Activated naive CD8-positive, alpha-beta T cell treated with anti-CD3 and anti-CD28 coated beads, Interleukin-2, amount 50 U/mL, for 16 hours (primary cell): ENCODE measurements around the gene C3orf38.
A peak's percentile ranks its signal among the peaks of the same experiment; 100 is the strongest.
"Not testable (repeated sequence)": the region's sequence is repeated elsewhere in the genome, so short reads cannot be mapped to it uniquely, and the experiment has no call there.

Source experiments
- DNase-seq: peaks from one replicate; pipeline ENCODE4 v3.0.0-alpha.2; 2020; ENCODE audit warnings: low read depth, low spot score

Gene C3orf38

GRCh38 chr3:88152841-88153240, 3.1 kb downstream of the C3orf38 start:
- DNase-seq = no peak

GRCh38 chr3:88166419-88166971, 16.7 kb downstream of the C3orf38 start:
- no peak for DNase-seq

- DNase-seq = no peak
Observed at GRCh38 chr3:88167173-88167572, 17.4 kb downstream of the C3orf38 start.

DNA sequence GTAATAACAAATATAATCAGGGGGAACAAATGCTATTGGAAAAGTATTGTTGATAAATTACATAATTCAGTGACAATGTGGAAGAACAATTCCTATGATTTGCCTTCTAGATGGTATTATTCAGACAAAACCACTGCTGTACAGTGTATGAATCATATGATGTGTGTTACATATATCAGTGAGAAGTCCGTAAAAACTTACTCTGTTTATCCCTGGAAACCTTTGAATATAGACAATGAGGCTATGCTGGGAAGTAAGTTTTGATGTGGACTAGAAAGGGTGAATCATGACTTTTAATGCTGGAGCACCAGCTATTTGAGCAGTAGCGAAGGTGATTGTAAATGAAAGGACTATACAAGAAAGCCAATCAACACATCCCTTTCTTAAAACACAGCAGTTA, 17.9 kb downstream of the C3orf38 start:
- DNase-seq = no peak

DNA sequence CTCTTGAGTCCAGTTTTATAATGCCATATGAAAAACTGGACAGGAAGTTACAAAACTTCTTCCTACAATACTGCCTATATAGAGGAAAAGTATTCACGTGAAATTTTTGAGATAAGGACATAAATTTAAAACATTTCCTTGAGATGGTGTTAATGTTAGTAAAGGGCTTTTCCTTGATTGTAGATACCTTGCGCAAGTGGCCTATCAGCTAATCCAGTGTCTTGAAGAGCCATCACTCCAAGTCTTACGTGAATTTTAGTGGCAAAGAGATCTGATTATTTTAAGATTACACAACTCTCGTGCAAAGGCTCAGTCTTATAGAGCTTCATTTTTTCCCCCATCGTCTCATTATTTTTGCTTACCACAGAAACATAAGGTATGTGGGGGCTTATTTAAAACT, 18.4 kb downstream of the C3orf38 start:
- no peak for DNase-seq

GRCh38 chr3:88180398-88180999, 30.7 kb downstream of the C3orf38 start:
- no peak for DNase-seq

GRCh38 chr3:88182165-88182918, 32.6 kb downstream of the C3orf38 start:
- DNase-seq = not testable (repeated sequence)

- DNase-seq = no peak
Observed at GRCh38 chr3:88188436-88188835, 38.7 kb downstream of the C3orf38 start.

GRCh38 chr3:88189361-88189810, 39.6 kb downstream of the C3orf38 start:
- DNase-seq = no peak

- DNase-seq = no peak
Observed at GRCh38 chr3:88191872-88192409, 42.2 kb downstream of the C3orf38 start.

DNA sequence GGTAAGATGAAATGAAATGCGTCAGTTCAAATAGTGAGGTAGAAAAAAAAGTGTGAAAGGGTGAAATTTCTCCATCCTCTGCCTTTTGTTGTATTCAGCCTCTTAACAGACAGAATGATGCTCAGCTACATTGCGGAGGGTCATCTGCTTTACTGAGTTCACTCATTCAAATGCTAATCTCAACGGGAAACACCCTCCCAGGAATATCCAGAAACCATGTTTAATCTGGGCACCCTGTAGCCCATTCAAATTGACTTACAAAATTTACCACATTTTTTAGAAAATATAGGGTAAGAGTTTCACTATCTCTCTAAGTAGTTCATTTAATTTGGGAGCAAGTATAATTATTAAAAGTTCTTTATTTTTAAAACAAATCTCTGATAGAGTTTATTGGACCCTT, 42.9 kb downstream of the C3orf38 start:
- DNase-seq = no peak

DNA sequence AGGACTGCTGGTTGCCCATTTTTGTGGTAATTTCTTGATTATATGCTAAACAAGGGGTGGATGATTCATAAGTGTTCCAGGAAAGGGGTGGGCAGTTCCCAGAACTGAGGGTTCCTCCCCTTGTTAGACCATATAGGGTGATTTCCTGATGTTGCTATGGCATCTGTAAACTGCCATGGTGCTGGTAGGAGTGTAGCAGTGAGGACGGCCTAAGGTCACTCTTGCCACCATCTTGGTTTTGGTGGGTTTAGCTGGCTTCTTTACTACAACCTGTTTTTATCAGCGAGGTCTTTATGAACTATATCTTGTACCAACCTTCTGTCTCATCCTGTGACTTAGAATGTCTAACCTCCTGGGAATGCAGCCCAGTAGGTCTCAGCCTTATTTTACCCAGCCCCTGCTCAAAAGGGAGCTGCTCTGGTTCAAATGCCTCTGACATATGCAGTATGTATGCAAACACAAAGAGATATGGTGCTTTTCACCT, 46.2 kb downstream of the C3orf38 start:
- DNase-seq = no peak

DNA sequence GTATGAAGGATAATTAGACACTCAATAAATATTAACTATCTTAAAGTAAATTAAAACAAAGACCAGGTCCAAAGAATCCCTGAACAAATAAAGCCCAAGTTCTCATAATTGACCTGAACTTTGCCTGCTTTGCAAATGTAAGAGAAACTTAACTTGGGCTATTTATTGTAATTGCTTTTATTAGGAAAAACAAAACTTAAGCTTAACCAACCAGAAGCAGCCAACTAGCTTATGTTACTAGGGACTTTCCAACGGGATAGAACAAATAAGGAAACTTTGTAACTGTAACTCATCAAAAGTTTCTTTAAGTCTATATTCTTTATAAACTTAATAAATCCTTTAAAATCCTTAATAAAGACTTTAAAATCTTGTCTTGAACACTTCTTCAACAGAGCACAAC, 48.4 kb downstream of the C3orf38 start:
- no peak for DNase-seq

DNA sequence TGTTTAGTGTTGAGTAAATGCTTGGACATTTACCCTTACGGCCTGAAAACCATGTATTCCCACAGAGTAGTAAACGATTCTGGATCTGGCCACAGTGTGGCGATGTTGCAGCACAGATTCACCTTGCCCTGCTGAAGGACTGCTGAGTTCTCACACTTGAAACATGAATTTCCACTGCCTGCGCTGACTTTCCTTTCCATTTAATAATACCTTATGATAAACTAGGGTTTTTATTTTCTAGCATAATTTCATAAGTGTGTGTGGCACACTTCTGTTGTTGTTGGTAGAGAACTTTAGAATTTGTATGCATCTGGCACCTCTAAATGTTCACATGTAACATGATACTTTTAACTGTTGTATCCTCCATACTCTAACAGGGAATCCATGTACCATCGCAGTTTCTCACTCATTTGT, 53.9 kb downstream of the C3orf38 start:
- DNase-seq = peak; percentile 4
